Activated CD4-positive, alpha-beta memory T cell treated with anti-CD3 and anti-CD28 coated beads, Interleukin-2, amount 10 ng/mL, durations not matched to agents 7 days and 5 days (primary cell): Measurements from ENCODE around the gene GRB7. TPM values are rescaled to one million over a fixed set of nuclear protein-coding genes. Genes with fewer than 3 reads are reported as not detected.
A peak's percentile ranks its signal among the peaks of the same experiment; 100 is the strongest.

Experiments used
- CTCF ChIA-PET: fragments of 350-600 bp; sonication (Branson Sonifier 250); formaldehyde crosslinking; loops from one replicate; lab custom pipeline; 2021; ENCODE audit warnings: antibody characterized with exemption, inconsistent platforms; lab: Charles Lee
- POLR2A ChIA-PET: fragments of 350-600 bp; sonication (Branson Sonifier 250); formaldehyde crosslinking; loops from one replicate; lab custom pipeline; 2021; ENCODE audit warnings: antibody characterized with exemption; lab: Charles Lee
- DNase-seq: peaks from one replicate; pipeline ENCODE4 v3.0.0-alpha.2; 2020
- H3K27ac Mint-ChIP-seq: one replicate; pipeline ENCODE4 v1.8.0; 2021; ENCODE audit warnings: mild to moderate bottlenecking, mixed read lengths
- H3K27me3 Mint-ChIP-seq: one replicate; pipeline ENCODE4 v1.8.0; 2021; ENCODE audit warnings: mixed read lengths
- H3K36me3 Mint-ChIP-seq: one replicate; pipeline ENCODE4 v1.8.0; 2021; ENCODE audit warnings: low read depth, mixed read lengths
- H3K4me1 Mint-ChIP-seq: one replicate; pipeline ENCODE4 v1.8.0; 2021; ENCODE audit warnings: mixed read lengths
- H3K4me3 Mint-ChIP-seq: one replicate; pipeline ENCODE4 v1.8.0; 2021; ENCODE audit warnings: mild to moderate bottlenecking, mixed read lengths
- H3K9me3 Mint-ChIP-seq: one replicate; pipeline ENCODE4 v1.8.0; 2021; ENCODE audit warnings: mixed read lengths
- total RNA-seq, 2 experiments: library from RNA; stranded (reverse); gene quantifications; one replicate each; pipeline ENCODE4 v1.2.3, GENCODE V29; 2021

GRB7 gene
- total RNA-seq, 2 experiments from 2014 or later, result 0.30 to 0.40 TPM

- peaks cover 91% of the 10 kb centered on the region for H3K4me1 Mint-ChIP-seq
- no peak for DNase-seq
- no peaks in the 10 kb centered on the region for H3K9me3 Mint-ChIP-seq
- ChIA-PET POLR2A (interaction anchor here (0.8 to 1.3 kb wide), 3 partner anchors 11 to 40 kb away, joined by 3 to 4 read pairs (median 3); no protein-coding TSS in a partner anchor), CTCF (no interaction called here)
- H3K27me3 Mint-ChIP-seq, result no peaks in the 10 kb centered on the region
- peaks cover 43% of the 10 kb centered on the region for H3K36me3 Mint-ChIP-seq
- peak overlapping the region; percentile 70 for H3K27ac Mint-ChIP-seq
- H3K4me3 Mint-ChIP-seq, result no peak overlapping the region
These were observed 35.5 kb downstream of the GRB7 start for GRCh38 chr17:39772987-39773934.

GRCh38 chr17:39774047-39774446 is 36.3 kb downstream of the GRB7 start:
- POLR2A ChIA-PET, result interaction anchor here (12.2 kb wide), 1 partner anchor 19 kb away, joined by 141 read pairs; no protein-coding TSS in a partner anchor
- peaks cover 92% of the 10 kb centered on the region for H3K4me1 Mint-ChIP-seq
- H3K27me3 Mint-ChIP-seq, result no peaks in the 10 kb centered on the region
- no peak for DNase-seq
- H3K36me3 Mint-ChIP-seq, result peaks cover 36% of the 10 kb centered on the region
- peak overlapping the region; percentile 85 for H3K27ac Mint-ChIP-seq
- peak overlapping the region; percentile 34 for H3K4me3 Mint-ChIP-seq
- no peaks in the 10 kb centered on the region for H3K9me3 Mint-ChIP-seq
- CTCF ChIA-PET, result no interaction called here

- H3K4me3 Mint-ChIP-seq, result peak overlapping the region; percentile 74
- H3K4me1 Mint-ChIP-seq, result peaks cover 84% of the 10 kb centered on the region
These were observed 37.3 kb downstream of the GRB7 start for GRCh38 chr17:39775031-39775430.

GRCh38 chr17:39776252-39776651 is 38.5 kb downstream of the GRB7 start:
- CTCF ChIA-PET, result interaction anchor here (0.5 to 4.4 kb wide), 6 partner anchors 9 to 299 kb away, joined by 3 to 17 read pairs (median 4); no protein-coding TSS in a partner anchor
- Mint-ChIP-seq H3K4me3 (peak overlapping the region; percentile 74), H3K9me3 (no peaks in the 10 kb centered on the region), H3K27ac (peak overlapping the region; percentile 82), H3K4me1 (peaks cover 81% of the 10 kb centered on the region), H3K36me3 (peaks cover 32% of the 10 kb centered on the region), H3K27me3 (no peaks in the 10 kb centered on the region)
- DNase-seq, result no peak
- POLR2A ChIA-PET, result interaction anchor here (0.6 to 12.2 kb wide), 12 partner anchors 9 to 364 kb away, joined by 3 to 141 read pairs (median 10); partner anchors contain the start of genes CASC3 and IKZF3

More at GRCh38 chr17:39775031-39775430, 37.3 kb downstream of the GRB7 start:
- Mint-ChIP-seq H3K36me3 (peaks cover 33% of the 10 kb centered on the region), H3K9me3 (no peaks in the 10 kb centered on the region), H3K27me3 (no peaks in the 10 kb centered on the region), H3K27ac (peak overlapping the region; percentile 82)
- DNase-seq, result no peak
- POLR2A ChIA-PET, result interaction anchor here (0.9 to 12.2 kb wide), 5 partner anchors 11 to 88 kb away, joined by 3 to 141 read pairs (median 43); partner anchors contain the start of gene IKZF3
- CTCF ChIA-PET, result interaction anchor here (0.9 to 4.4 kb wide), 5 partner anchors 10 to 90 kb away, joined by 3 to 17 read pairs (median 5); no protein-coding TSS in a partner anchor

GRCh38 chr17:39777534-39778365 is 40.0 kb downstream of the GRB7 start:
- H3K9me3 Mint-ChIP-seq, result no peaks in the 10 kb centered on the region
- POLR2A ChIA-PET, result interaction anchor here (0.7 to 12.2 kb wide), 12 partner anchors 8 to 203 kb away, joined by 3 to 141 read pairs (median 10); partner anchors contain the start of genes IKZF3 and PSMD3
- peaks cover 80% of the 10 kb centered on the region for H3K4me1 Mint-ChIP-seq
- H3K4me3 Mint-ChIP-seq, result peak overlapping the region; percentile 74
- no peaks in the 10 kb centered on the region for H3K27me3 Mint-ChIP-seq
- CTCF ChIA-PET, result interaction anchor here (1.0 to 4.4 kb wide), 3 partner anchors 15 to 83 kb away, joined by 3 to 17 read pairs (median 3); no protein-coding TSS in a partner anchor
- peak overlapping the region; percentile 82 for H3K27ac Mint-ChIP-seq
- no peak for DNase-seq
- peaks cover 30% of the 10 kb centered on the region for H3K36me3 Mint-ChIP-seq

- POLR2A ChIA-PET, result interaction anchor here (0.6 to 12.2 kb wide), 10 partner anchors 11 to 145 kb away, joined by 4 to 141 read pairs (median 6); partner anchors contain the start of gene IKZF3
- Mint-ChIP-seq H3K9me3 (no peaks in the 10 kb centered on the region), H3K36me3 (peaks cover 42% of the 10 kb centered on the region), H3K27me3 (no peaks in the 10 kb centered on the region), H3K4me3 (no peak overlapping the region), H3K27ac (peak overlapping the region; percentile 29), H3K4me1 (peaks cover 73% of the 10 kb centered on the region)
- no peak for DNase-seq
- CTCF ChIA-PET, result interaction anchor here (0.8 to 1.6 kb wide), 3 partner anchors 11 to 160 kb away, joined by 3 to 6 read pairs (median 4); no protein-coding TSS in a partner anchor
These were observed 43.5 kb downstream of the GRB7 start for GRCh38 chr17:39781031-39781860.

GRCh38 chr17:39781861-39782213 is 44.1 kb downstream of the GRB7 start:
- Mint-ChIP-seq H3K9me3 (no peaks in the 10 kb centered on the region), H3K27ac (peak overlapping the region; percentile 36), H3K27me3 (no peaks in the 10 kb centered on the region), H3K4me3 (no peak overlapping the region), H3K36me3 (peaks cover 37% of the 10 kb centered on the region), H3K4me1 (peaks cover 69% of the 10 kb centered on the region)
- ChIA-PET POLR2A (interaction anchor here (0.7 to 12.2 kb wide), 8 partner anchors 11 to 81 kb away, joined by 3 to 141 read pairs (median 8); partner anchors contain the start of gene IKZF3), CTCF (interaction anchor here (1.6 kb wide), 1 partner anchor 39 kb away, joined by 4 read pairs; no protein-coding TSS in a partner anchor)
- DNase-seq, result no peak

DNA sequence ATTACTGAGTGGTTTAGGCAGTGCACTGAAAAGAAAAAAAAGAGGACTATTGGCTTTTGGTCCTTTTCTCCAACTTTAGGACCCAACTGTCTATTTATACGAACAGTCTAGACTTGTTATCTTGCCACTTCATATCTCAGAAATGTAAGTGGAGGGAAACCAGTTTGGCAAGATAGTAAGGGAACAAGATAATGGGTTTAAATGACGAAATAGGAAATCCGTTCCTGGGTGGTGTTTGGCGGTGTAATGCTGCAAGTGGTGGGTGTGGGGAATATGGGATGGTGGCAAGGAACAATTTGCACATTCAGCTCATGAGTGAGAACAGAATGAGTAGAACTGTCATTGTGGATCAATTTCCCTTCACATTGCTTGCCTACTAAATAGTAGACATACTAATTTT is 44.7 kb downstream of the GRB7 start:
- ChIA-PET CTCF (interaction anchor here (1.6 kb wide), 1 partner anchor 38 kb away, joined by 4 read pairs; no protein-coding TSS in a partner anchor), POLR2A (interaction anchor here (0.7 to 12.2 kb wide), 5 partner anchors 11 to 81 kb away, joined by 3 to 141 read pairs (median 7); partner anchors contain the start of gene IKZF3)
- no peak for DNase-seq
- H3K4me1 Mint-ChIP-seq, result peaks cover 69% of the 10 kb centered on the region
- no peaks in the 10 kb centered on the region for H3K9me3 Mint-ChIP-seq
- peaks cover 43% of the 10 kb centered on the region for H3K36me3 Mint-ChIP-seq
- no peaks in the 10 kb centered on the region for H3K27me3 Mint-ChIP-seq
- H3K27ac Mint-ChIP-seq, result no peak overlapping the region
- H3K4me3 Mint-ChIP-seq, result no peak overlapping the region

DNA sequence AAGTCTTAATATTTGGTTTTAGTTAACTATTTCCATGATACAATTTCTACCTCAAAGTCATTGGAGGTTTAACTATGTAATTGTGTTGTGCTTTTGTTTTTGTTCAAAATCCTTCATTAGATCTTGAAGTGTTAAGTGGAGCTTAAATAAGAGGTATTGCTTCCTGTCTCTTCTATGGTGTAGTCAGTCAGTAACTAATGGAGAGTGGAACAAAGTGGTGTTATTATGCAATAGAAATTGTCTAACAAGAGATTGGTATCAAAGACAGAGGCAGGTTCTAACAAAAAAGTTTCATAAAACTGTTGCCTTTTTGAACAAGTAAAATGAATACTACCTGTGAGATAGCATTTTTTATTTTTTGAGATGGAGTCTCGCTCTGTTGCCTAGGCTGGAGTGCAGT is 45.2 kb downstream of the GRB7 start:
- no peaks in the 10 kb centered on the region for H3K9me3 Mint-ChIP-seq
- POLR2A ChIA-PET, result interaction anchor here (1.8 to 12.2 kb wide), 3 partner anchors 10 to 80 kb away, joined by 7 to 141 read pairs (median 26); partner anchors contain the start of gene IKZF3
- H3K4me3 Mint-ChIP-seq, result no peak overlapping the region
- peaks cover 48% of the 10 kb centered on the region for H3K36me3 Mint-ChIP-seq
- CTCF ChIA-PET, result no interaction called here
- DNase-seq, result no peak
- peaks cover 67% of the 10 kb centered on the region for H3K4me1 Mint-ChIP-seq
- no peaks in the 10 kb centered on the region for H3K27me3 Mint-ChIP-seq
- no peak overlapping the region for H3K27ac Mint-ChIP-seq

GRCh38 chr17:39787041-39787440 is 49.3 kb downstream of the GRB7 start:
- CTCF ChIA-PET, result no interaction called here
- H3K36me3 Mint-ChIP-seq, result peaks cover 68% of the 10 kb centered on the region

More at GRCh38 chr17:39787041-39787440, 49.3 kb downstream of the GRB7 start:
- DNase-seq, result no peak
- Mint-ChIP-seq H3K27ac (no peak overlapping the region), H3K4me1 (peaks cover 62% of the 10 kb centered on the region), H3K4me3 (no peak overlapping the region), H3K27me3 (no peaks in the 10 kb centered on the region), H3K9me3 (no peaks in the 10 kb centered on the region)
- POLR2A ChIA-PET, result interaction anchor here (2.0 to 2.6 kb wide), 2 partner anchors 10 to 34 kb away, joined by 6 to 16 read pairs; no protein-coding TSS in a partner anchor
